ENCODE measurements around the gene GABARAP. TPM values are rescaled to one million over a fixed set of nuclear protein-coding genes. Genes with fewer than 3 reads are reported as not detected.

Gene GABARAP
- total and polyA plus RNA-seq, 10 of the 15 experiments (the other 5 are each of a cell fraction or from before 2014, with no cell fraction given): 134 to 613 (median 285) TPM

- ChIA-PET RAD21 (ENCODE audit: unreplicated experiment) (no interaction called here), POLR2A (no interaction called here), CTCF (no interaction called here), SMC1A (ENCODE audit: uncharacterized antibody, unreplicated experiment) (interaction anchor here (1.2 kb wide), 1 partner anchor 25 kb away, joined by 3 read pairs; no protein-coding TSS in a partner anchor)
- WGBS (ENCODE audit: insufficient coverage, insufficient replicate concordance, low lambda C conversion rate, missing lambda C conversion rate): 84% methylated on average over 15 of the region's 15 CpGs
- TF ChIP-seq PAX8 (IDR thresholded peaks at IDR 0.05) (no peak), POLR2AphosphoS2 (IDR thresholded peaks at IDR 0.05; ENCODE audit: low read depth, low read length) (no peak), ASH2L (IDR thresholded peaks at IDR 0.05; ENCODE audit: borderline replicate concordance, low read depth) (no peak), FOXK2 (IDR thresholded peaks at IDR 0.05) (no peak), POU2F2 (IDR thresholded peaks at IDR 0.05; ENCODE audit: borderline replicate concordance, low read depth, low read length) (no peak)
- no peak for FAIRE-seq
- Histone ChIP-seq H3K36me3 (ENCODE audit: control insufficient read depth in 2 of 2, insufficient read depth in 2 of 2, low read length in 1 of 2) (peaks cover 23 to 26% of the 10 kb centered on the region in 2 experiments), H3K27me3 (replicated peaks in 1 of 2; ENCODE audit: control insufficient read depth in 2 of 2, insufficient read depth in 2 of 2, low read length in 1 of 2) (no peaks in the 10 kb centered on the region), H3K4me1 (ENCODE audit: control insufficient read depth, insufficient read depth, low read length) (peaks cover 3% of the 10 kb centered on the region), H2AFZ (ENCODE audit: control insufficient read depth, low read depth, low read length) (no peak overlapping the region), H3K4me2 (ENCODE audit: control insufficient read depth, insufficient read depth) (no peak overlapping the region), H3K9me3 (replicated peaks; ENCODE audit: control insufficient read depth, insufficient read depth, low read length) (no peaks in the 10 kb centered on the region), H3K79me2 (ENCODE audit: control insufficient read depth, insufficient read depth, low read length) (peaks cover 13% of the 10 kb centered on the region), H3K9ac (ENCODE audit: control insufficient read depth, insufficient read depth, low read length) (no peak overlapping the region), H3K27ac (ENCODE audit: control insufficient read depth, insufficient read depth) (no peak overlapping the region), H3K4me3 (no peak overlapping the region), H4K20me1 (ENCODE audit: control insufficient read depth, insufficient read depth) (no peaks in the 10 kb centered on the region)
- ATAC-seq: no peak
- intact Hi-C loops (cut with micrococcal nuclease; ENCODE audit: unreplicated experiment) (no loop called here), in situ Hi-C loops (cut with MboI) (no loop called here)
- BruUV-seq (replicated peaks): TSS peak; percentile 69
- DNase-seq (ENCODE audit: low read depth, low spot score): no peak
Observed at GRCh38 chr17:7224661-7225111, 17.6 kb downstream of the GABARAP start.

GRCh38 chr17:7224110-7224509 is 18.1 kb downstream of the GABARAP start:
- DNase-seq (ENCODE audit: low read depth, low spot score) (no peak), FAIRE-seq (no peak), ATAC-seq (no peak)
- CTCF ChIA-PET: no interaction called here
- Histone ChIP-seq H3K4me1 (ENCODE audit: control insufficient read depth, insufficient read depth, low read length) (peaks cover 3% of the 10 kb centered on the region), H3K27me3 (replicated peaks in 1 of 2; ENCODE audit: control insufficient read depth in 2 of 2, insufficient read depth in 2 of 2, low read length in 1 of 2) (no peaks in the 10 kb centered on the region), H3K27ac (ENCODE audit: control insufficient read depth, insufficient read depth) (no peak overlapping the region), H3K4me2 (ENCODE audit: control insufficient read depth, insufficient read depth) (no peak overlapping the region), H4K20me1 (ENCODE audit: control insufficient read depth, insufficient read depth) (no peaks in the 10 kb centered on the region), H3K4me3 (no peak overlapping the region), H3K79me2 (ENCODE audit: control insufficient read depth, insufficient read depth, low read length) (peaks cover 14% of the 10 kb centered on the region), H3K9me3 (replicated peaks; ENCODE audit: control insufficient read depth, insufficient read depth, low read length) (no peaks in the 10 kb centered on the region), H3K9ac (ENCODE audit: control insufficient read depth, insufficient read depth, low read length) (no peak overlapping the region), H2AFZ (ENCODE audit: control insufficient read depth, low read depth, low read length) (no peak overlapping the region), H3K36me3 (ENCODE audit: control insufficient read depth in 2 of 2, insufficient read depth in 2 of 2, low read length in 1 of 2) (peaks cover 20 to 25% of the 10 kb centered on the region in 2 experiments)
- POLR2A ChIA-PET: interaction anchor here (1.2 to 5.9 kb wide), 2 partner anchors 10 to 17 kb away, joined by 3 to 60 read pairs; partner anchors contain the start of gene DVL2
- SMC1A ChIA-PET (ENCODE audit: uncharacterized antibody, unreplicated experiment): no interaction called here
- intact Hi-C loops (cut with micrococcal nuclease; ENCODE audit: unreplicated experiment): no loop called here
- WGBS (ENCODE audit: insufficient coverage, insufficient replicate concordance, low lambda C conversion rate, missing lambda C conversion rate): 86% methylated on average over 10 of the region's 10 CpGs
- in situ Hi-C loops (cut with MboI): no loop called here
- BruUV-seq (replicated peaks): no TSS peak
- RAD21 ChIA-PET (ENCODE audit: unreplicated experiment): no interaction called here
- no peak for TF ChIP-seq PML (IDR thresholded peaks at IDR 0.05; ENCODE audit: low read length)
- no peak for TF ChIP-seq SRF (IDR thresholded peaks at IDR 0.05; ENCODE audit: low read depth in 2 of 2, low read length in 2 of 2)
- TF ChIP-seq ZBED1 (IDR thresholded peaks at IDR 0.05; ENCODE audit: borderline replicate concordance): no peak
- no peak for TF ChIP-seq NFYB (IDR thresholded peaks at IDR 0.05; ENCODE audit: insufficient read depth, low read depth, low read length)
- TF ChIP-seq USF2 (IDR thresholded peaks at IDR 0.05; ENCODE audit: borderline replicate concordance, low read depth, low read length): no peak
- no peak for TF ChIP-seq GATAD2B (conservative IDR thresholded peaks at IDR 0.05; ENCODE audit: low read depth)
- no peak for TF ChIP-seq ELK1 (IDR thresholded peaks at IDR 0.05; ENCODE audit: low read depth, low read length)
- no peak for TF ChIP-seq FOS (IDR thresholded peaks at IDR 0.05; ENCODE audit: borderline replicate concordance, extremely low read depth, insufficient read length)
- no peak for TF ChIP-seq CHD2 (IDR thresholded peaks at IDR 0.05; ENCODE audit: borderline replicate concordance, low read depth, low read length)

Data from GM12878 (cell line).